Hepatic stellate cell (primary cell): ENCODE data around the gene POLRMT.
"Not testable (repeated sequence)": the region's sequence is repeated elsewhere in the genome, so short reads cannot be mapped to it uniquely, and the experiment has no call there.

Experiments
- DNase-seq: peaks from one replicate; pipeline ENCODE4 v3.0.0; 2011; ENCODE audit warnings: low spot score

POLRMT gene

DNA sequence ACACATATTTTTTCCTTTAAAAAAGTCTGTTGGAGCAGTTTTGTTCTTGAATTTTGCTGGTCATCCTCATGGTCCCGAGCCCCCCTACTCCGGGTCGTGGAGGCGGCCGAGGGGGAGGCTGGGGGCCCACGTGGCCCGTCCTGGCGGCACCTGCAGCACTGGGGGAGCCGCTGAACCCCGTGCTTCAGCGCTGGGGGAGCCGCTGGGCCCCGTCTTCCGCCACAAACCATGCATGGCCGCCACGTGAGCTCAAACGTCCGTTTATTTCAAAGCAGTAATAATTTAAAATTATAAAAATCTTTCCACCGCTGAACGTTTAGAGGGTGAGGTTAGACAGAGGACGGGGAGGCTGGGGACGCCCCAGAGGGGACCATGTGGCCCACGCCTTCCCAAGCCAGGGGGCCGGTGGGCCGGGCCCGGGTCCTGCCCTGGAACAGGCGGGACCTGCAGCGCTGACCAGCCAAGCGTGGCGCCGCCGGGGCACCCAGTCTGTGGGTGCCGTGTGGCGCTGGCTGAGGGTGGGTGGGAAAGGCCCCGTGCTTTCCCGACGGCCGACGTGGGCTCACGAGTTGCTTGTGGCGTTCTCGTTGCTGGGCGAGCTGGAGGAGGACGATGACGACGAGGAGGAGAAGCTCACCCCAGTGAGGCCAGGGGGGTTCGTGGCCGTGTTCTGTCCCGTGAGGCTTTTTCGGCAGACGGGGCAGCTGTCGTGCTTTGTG lies 14.4 kb upstream of the POLRMT start:
- no peak for DNase-seq

DNA sequence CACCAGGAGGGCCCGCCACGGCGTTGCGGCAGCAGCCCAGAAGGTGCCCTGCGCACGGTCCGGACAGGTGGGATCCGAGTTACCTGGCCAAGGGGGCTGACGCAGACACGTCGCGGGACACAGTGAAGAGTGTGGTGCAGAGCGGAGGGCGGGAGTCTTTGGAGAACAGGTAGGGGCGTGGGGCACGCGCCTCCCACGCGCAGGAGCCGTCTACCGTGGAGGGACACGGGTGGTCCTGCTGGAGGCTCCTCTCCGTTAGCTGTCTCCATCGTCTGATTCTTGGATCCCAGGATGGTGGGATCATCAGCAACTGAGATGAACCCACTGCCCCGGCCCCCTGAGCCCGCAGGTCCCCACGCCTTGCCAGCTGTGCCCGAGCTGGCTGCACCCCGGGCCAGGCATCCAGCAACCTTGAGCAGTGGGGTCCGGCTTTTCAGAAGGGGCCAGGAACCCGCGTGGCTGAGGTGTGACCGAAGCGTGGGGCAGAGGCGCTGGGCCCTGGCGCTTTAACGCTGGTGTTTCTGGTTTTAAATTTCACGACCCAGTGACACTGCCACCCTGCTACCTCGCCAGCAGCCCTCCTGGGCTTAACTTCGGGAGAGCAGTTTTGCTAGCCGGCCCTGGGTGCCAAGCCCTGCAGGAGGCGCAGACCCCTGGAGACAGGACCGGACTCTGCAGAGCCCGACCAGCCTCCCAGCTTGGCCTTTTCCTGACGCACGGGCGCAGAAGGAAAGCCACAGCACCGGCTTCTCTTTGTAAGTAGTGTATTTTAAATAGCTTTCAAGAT lies 13.6 kb upstream of the POLRMT start:
- DNase-seq = no peak

DNA sequence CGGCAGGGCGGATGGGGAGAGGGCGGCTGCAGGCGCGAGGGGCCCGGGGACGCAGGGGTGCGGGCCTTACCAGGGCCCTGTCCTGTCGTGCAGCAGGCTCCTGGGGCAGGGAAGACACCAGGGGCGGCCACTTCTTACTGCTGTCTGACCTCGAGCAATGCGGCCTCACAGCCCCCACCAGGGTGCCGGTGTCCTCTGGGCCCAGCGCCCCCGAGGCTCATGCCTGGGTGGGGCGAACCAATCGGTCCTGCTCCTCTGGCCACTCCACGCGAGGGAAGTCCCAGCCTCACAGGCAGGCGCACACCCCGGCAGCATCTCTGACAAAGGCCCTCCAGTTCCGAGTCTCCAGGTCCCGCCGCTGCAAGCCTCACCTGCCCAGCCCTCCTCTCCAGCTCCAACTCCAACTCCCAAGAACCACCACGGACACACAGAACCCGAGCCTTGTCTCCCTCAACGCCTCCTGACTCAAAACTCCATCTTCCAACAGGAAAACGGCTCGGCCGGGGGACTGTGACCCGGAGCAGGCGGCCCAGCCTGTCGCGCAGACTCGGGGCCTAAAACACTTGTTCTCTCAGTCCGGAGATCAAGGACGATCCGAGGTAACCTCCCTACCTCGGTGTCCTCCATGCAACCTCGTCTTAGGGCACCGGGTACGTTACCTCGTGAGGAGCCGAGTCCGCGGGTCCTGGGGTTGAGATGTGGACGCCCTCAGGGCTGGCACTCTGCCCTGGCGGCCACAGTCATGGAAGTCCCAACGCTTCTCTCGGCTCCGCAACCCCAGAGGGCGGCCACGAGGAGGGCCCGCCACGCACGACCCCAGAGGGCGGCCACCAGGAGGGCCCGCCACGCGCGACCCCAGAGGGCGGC lies 12.8 kb upstream of the POLRMT start:
- DNase-seq = no peak

DNA sequence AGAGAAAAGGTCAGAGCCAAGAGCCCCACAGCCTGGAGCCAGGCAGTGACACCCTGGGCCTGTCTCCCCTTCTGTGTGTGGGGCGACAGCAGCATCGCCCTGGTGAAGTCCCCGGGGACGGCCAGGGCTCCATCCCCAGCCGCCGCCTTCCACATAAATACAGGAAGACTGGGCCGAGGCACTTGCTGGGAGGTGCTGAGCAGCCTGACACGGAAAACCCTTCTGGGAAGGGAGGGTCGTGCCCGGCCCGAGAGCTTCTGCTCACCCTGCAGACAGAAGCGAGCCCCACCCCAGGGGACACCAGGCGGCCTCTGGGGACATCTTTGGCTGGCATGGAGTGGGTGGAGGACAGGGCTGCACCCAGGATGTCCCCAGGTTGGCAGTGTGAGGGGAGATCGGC lies 11.5 kb upstream of the POLRMT start:
- DNase-seq = no peak

- DNase-seq = no peak
Observed at GRCh38 chr19:644363-644762, 11.0 kb upstream of the POLRMT start.

DNA sequence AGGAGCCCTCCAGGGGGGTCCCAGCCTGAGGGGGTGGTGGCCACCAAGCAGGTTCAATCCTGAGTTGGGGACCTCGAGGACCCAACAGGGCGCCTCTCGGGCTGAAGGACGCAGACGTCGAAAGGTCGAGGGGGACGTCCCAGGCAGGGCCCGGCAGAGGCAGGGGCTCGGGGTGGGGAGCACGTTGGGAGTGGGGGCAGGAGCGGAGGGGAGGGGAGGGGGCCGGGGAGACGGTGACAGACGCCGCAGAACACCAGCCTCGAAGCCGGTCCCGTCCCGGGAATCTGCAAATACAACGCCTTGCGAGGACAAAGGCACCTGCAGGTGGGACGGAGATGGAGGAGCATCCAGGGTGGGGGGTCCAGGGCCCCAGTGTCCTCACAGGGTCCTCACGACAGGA lies 10.4 kb upstream of the POLRMT start:
- no peak for DNase-seq

DNA sequence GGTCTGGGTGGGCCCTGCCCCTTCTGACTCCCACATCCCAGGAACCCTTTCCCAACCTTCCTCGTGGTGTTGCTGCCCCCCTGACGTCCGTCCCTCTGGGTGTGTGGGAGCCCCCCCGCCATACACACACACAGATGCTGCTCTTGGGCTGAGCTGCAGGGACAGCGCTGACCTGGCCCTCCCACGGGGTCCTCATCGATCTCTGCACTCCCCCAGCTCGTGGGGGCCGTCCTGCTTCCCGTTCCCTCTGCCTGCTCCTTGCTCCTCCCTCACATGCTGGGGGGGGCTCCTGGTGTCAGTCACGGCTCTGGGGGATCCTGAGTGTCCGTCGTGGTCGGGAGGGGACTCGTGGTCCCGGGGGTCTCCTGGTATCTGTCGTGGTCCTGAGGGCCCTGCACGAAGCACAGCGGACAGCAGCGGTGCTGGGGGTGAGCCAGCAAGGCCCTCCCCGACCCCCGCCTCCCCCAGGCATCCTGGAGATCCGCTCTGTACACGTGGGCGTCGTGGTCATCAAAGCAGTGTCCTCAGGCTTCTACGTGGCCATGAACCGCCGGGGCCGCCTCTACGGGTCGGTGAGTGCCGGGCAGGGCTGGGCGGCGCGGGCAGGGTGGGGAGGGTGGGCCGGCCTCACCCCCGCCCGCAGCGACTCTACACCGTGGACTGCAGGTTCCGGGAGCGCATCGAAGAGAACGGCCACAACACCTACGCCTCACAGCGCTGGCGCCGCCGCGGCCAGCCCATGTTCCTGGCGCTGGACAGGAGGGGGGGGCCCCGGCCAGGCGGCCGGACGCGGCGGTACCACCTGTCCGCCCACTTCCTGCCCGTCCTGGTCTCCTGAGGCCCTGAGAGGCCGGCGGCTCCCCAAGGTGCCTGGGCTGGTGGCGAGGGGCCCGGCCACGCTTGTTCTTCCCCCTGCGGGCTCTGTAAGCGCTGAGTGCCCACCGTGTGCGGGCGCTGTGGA lies 9.7 kb upstream of the POLRMT start:
- DNase-seq = no peak

DNA sequence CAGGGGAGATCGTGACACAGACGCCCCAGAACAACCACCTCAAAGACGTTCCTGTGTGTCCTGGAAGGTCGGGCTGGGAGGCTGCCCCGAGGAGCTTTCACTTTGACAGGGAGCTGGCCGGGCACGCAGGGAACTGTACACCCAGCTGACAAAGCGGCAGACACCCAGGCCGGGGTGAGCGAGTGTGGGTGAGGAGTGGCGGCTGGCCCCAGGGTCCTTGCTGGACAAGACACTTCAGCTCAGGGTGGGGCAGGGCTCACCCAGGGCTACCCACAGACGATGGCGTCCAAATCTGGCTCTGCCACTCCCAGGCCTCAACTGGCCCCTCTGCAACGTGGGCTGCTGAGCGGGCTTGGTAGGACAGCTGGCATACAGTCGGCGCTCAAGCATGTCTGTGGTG lies 8.4 kb upstream of the POLRMT start:
- no peak for DNase-seq

GRCh38 chr19:640606-641189 lies 7.4 kb upstream of the POLRMT start:
- DNase-seq = no peak

DNA sequence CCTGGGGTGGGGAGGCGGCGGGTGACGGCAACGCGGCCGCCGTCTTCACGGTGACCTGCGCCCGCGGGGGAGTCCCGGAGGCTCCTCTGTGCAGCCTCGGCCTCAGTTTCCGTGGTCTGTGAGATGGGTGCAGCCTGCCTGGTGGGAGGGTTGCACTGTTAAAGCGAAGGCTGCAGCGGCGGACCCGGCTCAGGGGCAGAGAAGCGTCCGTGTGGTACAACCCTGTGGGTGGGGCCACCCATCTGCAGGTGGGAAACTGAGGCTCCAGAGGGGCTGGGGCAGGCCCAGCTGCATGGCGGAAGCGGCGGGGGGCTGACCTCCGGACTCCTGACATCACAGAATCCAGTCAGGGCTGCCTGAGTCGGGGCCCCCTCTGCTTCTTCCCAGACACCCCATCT lies 6.8 kb upstream of the POLRMT start:
- no peak for DNase-seq

DNA sequence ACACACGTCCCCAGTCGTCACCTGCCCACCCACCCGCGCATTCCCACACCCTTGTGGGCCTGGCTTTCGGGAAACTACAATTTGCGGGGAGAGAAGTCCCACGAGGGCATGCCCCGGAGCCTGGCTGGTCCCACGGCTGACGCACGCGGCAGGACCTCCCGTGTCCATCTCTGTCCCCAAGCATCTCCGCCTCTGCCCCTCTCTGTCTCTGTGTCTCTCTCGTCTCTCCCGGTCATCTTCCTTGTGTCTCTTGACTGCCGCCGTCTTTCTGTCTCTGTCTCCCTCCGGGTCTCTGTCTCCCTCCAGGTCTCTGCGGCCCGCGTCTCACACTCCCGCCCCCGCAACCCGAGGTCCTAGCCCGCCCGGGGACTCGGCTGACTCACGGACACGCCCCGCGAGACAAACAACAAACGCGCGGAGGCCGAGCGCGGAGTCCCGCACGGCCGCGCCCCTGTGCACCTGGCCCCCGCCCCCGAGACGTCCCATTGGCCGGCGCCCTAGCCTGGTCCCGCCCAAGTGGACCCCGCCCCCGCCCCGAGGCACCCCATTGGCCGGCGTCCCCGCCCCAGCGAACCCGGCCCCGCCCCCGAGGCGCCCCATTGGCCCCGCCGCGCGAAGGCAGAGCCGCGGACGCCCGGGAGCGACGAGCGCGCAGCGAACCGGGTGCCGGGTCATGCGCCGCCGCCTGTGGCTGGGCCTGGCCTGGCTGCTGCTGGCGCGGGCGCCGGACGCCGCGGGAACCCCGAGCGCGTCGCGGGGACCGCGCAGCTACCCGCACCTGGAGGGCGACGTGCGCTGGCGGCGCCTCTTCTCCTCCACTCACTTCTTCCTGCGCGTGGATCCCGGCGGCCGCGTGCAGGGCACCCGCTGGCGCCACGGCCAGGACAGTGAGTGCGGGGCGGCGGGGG lies 6.2 kb upstream of the POLRMT start, which contains the start of gene FGF22:
FGF22 (plus strand) TSS at position 627 of the 908 bp plus-strand sequence; CDS start at position 674, 47 bp downstream.
- peak; percentile 98 for DNase-seq

DNA sequence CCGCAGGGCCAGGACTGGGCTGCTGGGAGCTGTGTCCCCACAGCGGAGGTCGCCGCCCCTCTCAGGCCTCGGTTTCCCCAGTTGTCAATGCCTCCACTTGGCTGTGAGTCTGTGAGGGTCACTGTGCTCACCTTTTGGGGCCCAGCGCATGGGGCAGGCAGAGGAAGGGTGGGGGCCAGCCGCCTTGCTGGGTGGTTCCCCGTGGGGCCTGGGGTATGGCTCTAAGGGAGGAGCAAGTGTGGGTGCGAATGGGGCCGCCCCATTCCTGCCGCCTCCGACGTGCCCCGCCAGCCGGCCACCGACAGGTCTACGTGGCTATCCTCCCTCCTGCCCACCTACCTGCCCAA lies 5.5 kb upstream of the POLRMT start:
- DNase-seq = no peak

DNA sequence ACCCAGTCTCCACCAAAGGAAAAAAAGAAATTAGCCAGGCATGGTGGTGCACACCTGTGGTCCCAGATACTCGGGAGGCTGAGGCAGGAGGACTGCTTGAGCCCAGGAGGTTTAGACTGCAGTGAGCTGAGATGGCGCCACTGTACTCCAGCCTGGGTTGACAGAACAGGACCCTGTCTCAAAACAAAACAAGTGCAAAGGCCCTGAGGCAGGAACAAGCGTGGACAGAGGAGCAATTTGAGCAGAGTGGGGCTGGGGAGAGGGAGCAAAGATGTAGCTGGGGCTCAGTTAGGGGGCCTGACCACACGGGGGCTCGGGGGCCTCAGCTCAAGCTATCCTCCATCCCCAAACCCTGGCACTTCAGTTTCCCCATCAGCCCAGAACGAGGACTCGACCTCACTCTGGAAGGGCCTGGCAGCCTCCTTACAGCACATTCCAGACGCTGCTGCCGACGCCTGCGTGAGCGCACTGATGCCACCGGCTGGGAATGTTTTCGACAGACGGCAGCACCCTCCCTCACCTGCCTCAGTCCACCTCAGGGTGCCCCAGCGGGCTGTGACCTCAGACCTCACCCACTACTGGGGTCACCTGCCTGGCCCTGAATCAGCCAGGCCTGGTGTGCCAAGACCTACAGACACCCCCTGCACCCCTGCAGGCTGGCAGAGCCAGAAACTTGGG lies 1.8 kb upstream of the POLRMT start:
- DNase-seq = no peak

DNA sequence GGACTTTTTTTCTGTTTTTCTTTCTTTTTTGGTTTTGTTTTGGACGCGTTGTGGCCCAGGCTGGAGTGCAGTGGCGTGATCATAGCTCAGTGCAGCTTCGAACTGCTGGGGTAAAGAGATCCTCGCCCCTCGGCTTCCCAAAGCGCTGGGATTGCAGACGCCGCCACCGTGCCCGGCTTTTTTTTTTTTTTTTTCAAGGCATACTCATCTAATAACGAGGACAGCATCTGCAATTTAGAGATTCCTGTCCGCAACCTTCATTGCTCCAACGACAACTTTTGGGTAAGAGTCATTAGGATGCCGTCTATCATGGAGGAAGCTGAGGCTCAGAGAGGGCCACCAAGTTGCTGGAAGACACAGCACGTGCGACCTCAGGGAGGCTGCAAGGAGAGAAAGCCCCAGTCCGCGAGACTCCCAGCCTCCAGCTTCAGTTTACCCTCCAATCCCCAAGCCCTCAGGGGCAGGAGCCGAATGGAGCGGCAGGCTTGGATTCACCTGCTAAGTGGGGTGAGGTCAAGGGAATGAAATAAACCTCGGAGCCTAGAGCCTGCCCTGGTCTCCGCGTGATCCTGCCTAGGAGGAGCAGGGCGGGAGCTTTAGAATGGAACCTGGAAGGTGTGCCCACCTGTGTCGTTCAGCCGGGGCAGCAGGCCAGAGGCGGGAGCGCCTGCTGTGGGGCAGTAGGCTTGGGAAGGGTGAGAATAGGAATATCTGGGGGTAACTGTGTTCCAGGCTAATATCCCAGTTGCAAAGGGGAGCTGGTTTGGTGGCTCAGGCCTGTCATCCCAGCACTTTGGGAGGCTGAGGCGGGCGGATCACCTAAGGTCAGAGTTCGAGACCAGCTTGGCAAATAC lies 676 bp upstream of the POLRMT start:
- no peak for DNase-seq

DNA sequence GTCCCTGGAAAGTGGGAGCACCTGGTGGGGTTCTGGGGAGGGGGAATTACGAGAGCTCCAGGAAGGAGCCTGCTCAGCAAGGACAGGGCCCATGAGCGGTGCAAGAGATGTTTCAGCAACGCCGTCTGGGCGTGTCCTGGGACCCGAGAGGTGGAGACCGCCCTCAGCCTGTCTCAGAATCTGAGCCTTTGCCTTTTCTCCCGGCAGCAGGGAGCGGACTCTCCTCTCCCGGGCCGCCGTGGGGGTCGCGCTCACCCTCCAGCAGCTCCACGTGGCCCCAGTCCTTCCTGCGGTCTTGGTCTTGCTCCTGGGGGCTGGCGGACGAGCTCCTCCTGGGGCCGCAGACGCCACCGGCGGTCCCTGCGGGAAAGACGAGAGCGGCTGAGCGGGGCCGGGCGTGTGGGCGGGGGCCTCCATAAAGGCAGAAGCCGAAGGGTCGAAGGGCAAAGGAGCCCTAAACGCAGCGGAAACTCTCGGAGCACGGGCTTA lies 714 bp downstream of the POLRMT start:
- peak; percentile 73 for DNase-seq

DNA sequence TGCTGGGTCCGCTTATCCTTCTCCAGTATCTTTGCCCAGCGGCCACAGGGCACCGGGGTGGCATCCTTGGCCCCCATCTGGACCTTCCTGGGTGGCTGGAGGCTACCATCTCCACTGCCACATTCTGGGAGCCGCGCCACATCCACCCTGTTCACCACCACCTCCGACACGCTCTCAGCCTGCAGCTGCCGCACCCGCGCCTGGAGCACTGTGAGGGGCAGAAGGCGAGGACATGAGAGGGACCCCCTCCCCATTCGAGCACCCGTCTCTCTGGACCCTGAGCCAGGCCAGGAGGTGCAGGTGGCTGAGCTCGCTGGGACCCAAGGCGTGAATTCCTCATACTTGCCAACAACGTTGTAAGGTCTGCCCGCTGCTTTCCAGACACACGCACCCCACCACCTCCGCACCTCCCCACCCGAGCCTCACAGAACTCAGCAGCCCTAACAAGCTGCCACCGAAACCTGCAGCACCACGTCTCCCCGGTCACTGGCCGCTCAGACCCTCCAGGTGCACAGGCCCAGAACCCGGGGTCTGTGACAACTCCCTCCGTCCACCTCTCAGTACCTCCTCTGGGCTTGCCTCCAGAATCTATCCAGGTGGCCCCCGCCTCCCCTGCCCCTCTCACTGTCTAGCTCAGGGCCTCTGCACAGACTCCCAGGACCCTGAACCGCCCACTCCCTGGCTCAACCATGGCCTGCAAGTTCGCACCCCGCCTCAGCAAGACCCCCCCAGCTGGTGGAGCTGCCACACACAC lies 3.2 kb downstream of the POLRMT start:
- DNase-seq = no peak

DNA sequence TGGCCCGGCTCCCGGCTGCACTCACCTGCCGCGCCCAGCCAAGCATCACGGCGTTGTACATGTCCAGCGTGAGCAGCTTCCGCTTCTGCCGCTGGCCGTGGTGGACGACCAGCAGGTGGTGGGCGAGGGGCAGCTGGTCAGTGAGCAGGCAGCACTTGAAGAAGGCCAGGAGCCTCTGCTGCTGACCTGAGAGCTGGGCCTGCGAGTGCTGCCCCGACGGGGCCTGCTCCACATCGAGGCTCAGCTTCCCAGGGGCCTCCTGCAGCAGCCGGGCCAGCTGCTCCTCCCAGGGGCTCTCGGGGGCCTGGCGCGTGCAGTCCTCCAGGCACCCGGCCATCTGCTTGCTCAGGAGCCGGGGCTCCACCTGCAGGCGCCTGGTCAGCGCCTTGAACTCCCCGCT lies 3.8 kb downstream of the POLRMT start:
- DNase-seq = not testable (repeated sequence)

GRCh38 chr19:628168-628567 lies 5.2 kb downstream of the POLRMT start:
- no peak for DNase-seq
